GM18858 (cell line): ENCODE measurements around the gene NAALADL2.

Source experiments
- ATAC-seq: cut with Tn5 transposase; IDR thresholded peaks from one replicate; pipeline ENCODE4 v1.9.1; 2021; ENCODE audit not compliant: unreplicated experiment

NAALADL2 gene

DNA sequence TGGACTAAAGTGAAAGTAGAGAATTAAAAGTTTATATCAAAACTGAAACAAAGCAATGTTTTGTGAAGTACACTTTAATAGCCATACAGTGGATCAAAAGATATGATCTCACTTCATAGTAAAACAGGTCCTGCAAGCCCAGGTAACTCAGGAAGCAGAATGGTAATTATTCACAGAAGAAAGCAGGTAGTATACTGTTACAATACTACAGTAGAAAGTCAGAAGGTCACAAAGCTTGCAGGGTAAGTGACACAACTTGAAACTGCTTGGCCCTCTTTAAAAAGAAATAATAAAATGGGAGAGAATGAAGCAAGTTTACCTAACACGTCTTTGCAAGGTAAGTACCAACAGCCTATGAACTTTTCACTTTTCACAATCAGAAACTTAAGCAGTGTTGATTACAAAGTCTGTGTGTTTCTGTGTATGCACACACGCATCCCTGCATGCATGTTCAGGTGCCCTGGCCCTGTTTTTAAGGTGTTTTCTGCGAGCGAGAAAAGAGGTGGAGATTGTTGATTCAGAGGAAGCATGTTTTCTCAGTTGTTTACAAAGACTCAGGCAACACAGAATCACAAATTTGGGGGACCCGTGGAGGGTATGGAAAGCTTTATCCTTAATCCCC is at the start of gene NAALADL2:
Gene NAALADL2 (plus strand): TSS at position 221 of the 622 bp plus-strand sequence.
- no peak for ATAC-seq

DNA sequence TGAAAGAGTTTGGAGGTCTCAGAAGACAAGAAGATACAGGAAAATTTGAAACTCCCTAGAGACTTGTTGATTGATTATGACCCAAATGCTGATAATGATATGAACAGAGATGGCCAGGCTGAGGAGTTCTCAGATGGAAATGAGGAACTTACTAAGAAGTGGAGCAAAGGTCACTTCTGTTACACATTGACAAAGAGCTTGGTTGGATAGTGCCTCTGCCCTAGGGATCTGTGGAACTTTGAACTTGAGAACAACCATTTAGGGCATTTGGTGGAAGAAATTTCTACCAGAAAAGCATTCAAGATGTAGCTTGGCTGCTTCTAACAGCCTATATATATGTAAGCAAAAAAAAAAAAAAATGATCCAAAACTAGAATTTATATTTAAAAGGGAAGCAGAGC is 48.9 kb upstream of the NAALADL2 start:
- no peak for ATAC-seq

DNA sequence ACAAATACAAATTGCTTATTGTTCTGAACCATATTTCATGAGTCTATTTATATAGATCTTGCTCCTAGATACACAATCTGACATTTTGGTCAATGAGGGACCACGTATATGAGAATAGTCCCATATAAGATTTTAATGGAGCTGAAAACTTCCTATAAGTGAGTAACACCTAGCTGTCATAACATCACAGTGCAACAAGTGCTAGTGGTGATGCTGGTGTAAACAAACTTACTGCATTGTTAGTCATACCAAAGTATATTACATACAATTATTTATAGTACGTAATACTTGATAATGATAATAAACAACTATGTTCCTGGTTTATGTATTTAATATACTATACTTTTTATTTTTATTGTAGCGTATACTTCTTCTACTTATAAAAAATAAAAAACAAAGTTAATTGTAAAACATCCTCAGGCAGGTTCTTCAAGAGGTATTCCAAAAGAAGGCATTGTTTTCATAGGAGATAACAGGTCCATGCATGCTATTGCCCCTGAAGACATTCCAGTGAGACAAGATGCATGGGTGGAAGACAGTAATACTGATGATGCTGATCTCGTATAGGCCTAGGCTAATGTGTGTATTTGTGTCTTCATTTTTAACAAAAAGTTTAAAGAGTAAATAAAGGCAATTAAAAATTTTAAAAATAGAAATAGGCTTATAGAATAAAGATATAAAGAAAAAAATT is 46.8 kb upstream of the NAALADL2 start:
- no peak for ATAC-seq

GRCh38 chr3:174815750-174816149 is 43.4 kb upstream of the NAALADL2 start:
- ATAC-seq = no peak

DNA sequence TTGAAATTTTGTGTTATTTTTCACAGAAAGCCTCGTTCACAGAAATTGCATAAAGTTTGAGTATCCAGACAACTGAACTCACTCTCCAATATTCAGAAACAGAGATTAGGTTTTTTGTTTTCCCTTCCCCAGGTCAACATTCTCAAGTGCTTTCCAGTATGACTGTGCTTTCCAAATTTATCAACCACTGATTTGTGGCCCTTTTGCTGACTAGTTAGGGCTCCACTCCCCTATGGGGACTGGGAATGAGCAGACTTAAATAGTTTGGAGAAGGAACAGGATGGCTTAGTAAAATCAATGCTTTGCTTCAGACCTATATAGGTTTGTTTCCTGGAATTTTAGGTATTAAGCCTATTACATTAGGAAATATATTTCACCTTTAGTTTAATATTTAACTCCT is 38.2 kb upstream of the NAALADL2 start:
- no peak for ATAC-seq

GRCh38 chr3:174821477-174821876 is 37.7 kb upstream of the NAALADL2 start:
- no peak for ATAC-seq

GRCh38 chr3:174822320-174822719 is 36.8 kb upstream of the NAALADL2 start:
- no peak for ATAC-seq

DNA sequence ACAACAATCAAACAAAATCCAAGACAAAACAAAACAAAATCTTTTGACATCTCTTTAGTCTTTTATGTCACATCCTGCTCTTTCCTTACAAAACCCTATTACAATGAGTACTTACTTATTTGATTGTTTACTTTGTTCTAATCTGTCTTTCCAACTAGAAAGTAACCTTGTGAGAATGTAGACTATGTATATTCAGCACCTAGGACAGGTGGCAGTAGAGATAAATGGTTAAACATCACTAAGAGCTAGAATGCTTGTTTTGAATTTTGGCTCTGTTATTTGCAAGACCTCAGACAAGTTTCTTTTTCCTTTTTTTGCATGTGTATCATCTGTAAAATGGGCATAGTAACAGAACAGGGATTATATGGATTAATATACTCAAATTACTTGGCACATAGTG is 33.1 kb upstream of the NAALADL2 start:
- ATAC-seq = no peak

DNA sequence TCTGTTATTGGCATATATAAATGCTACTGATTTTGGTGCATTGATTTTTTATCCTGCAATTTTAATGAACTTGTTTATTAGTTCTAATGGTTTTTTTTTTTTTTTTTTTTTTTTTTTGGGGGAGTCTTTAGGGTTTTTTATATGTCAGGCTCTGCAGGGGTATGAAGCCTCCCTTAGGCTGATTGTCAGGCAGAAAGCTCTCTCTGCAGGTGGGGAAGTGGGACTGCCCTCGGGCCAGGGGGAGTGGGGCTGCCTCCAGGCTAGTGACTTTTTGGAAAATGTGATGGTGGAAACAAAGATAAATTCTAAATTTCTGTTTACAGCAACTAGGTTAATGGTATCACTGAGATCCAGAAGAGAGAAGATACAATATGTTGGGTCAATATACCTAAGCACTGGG is 14.4 kb upstream of the NAALADL2 start:
- ATAC-seq = no peak

- no peak for ATAC-seq
These were observed 13.1 kb upstream of the NAALADL2 start for GRCh38 chr3:174846055-174846454.

- ATAC-seq = no peak
These were observed 4.1 kb upstream of the NAALADL2 start for GRCh38 chr3:174854987-174855386.

GRCh38 chr3:174857301-174857700 is 1.8 kb upstream of the NAALADL2 start:
- no peak for ATAC-seq

- no peak for ATAC-seq
These were observed 781 bp upstream of the NAALADL2 start for GRCh38 chr3:174858353-174858752.

DNA sequence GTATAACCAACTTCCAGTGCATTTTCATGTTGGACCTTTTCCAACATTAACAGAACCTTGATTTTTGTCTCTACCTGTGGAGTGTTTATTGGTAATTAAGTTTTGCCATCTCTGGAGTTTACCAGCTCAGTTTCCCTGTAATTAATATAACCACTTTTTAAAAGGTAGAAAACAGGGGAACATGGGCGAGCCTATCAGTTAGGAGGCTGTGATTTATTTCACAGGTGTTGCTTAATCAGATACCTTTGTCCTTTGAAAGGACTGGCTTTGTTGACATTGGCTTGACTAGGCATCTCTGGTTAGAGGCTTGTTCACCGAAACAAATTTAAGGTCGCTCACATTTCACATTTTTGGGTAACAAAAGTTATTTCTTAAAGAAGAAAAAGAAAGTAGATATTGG is 622 bp downstream of the NAALADL2 start:
- ATAC-seq = no peak

DNA sequence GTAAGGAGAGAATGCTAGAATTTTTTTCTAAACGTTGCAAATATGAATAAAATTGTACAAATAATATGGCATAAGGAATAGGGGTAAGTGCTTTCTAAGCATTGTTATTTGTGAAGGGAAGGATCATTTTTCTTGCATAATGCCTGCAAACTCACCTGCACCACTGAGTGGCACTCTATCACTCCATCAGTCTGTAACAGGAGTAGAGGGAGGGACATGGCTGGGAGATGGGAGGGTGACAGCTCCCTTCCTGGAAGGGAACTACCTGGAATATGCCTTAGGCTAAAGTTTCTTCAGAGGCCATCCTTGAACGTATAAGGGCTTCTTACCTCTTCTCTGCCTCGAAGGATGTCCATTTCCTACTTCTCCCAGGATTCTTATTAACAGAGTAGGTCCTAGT is 3.0 kb downstream of the NAALADL2 start:
- ATAC-seq = no peak

DNA sequence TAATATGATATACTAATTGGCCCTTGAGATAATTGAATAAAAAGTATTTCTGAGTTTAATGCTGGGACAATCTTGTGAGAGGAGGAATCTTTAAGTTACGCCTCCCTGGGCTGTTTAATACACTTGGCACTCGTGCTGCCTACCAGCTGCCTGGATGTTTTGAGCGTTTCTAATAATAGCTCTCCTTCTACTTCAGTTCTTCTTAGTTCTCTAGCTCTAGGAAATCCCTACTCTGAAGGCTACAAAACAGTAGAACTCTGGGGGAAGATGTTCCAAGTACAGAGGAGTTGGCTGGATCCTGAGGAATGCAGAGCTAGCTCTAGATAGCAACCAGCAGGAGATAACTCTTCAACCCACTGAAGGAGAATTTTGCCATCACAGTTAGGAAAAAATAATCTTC is 3.5 kb downstream of the NAALADL2 start:
- no peak for ATAC-seq

- ATAC-seq = no peak
These were observed 4.4 kb downstream of the NAALADL2 start for GRCh38 chr3:174863488-174863887.

DNA sequence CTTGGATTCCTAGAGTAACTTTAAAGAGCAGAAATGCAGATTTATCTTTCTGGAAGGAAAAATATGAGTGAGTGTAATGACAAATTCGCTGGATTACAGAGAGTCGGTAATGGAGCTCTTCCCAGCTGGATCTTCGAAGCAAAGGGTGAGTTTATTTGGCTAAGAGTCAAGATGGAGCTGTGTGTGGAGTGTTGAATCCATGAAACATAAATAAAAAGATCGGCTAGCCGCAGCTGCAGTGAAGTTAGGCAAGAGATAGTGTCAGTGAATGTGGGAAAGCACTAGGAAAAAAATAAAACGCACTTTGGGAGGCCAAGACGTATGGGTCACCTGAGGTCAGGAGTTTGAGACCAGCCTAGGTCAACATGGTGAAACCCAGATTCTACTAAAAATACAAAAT is 10.3 kb downstream of the NAALADL2 start:
- ATAC-seq = no peak

DNA sequence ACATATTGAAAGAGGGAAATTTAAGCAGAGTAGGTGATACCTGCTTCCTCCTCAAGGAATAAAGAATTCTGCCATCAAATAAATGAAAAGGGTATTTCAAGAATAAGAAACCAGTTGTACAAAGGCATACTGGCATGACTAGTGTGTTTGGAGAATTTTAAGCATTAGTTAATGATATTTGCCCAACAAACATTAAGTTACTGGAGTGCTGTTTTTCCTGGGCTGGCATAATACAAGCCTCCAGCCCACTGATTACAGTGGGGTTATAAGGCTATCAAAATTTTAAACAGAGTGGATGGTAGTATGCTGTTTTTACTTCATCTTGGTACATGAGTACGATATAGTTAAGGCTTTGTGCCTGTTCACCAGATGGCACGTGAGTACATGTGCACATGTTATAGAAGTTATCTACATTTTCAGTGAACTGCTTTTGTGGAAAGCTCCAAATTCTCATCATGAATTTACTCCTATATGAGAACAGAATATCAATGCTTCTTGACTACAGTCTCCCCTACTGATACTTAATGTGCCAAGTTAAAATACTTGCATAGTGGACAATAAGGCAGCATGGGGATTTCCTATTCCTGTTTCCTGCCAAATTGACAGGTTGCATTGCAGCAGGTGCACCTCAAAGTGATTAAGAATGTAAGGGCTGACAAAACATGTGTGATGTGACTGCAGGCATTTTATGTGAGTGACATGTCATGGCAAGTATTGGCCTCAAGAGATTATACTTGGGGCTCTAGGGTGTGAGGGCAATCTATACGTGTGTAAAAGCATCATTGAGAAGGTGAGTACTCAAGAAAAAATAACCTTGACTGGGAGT is 14.9 kb downstream of the NAALADL2 start:
- no peak for ATAC-seq

- no peak for ATAC-seq
These were observed 23.7 kb downstream of the NAALADL2 start for GRCh38 chr3:174882789-174883188.

DNA sequence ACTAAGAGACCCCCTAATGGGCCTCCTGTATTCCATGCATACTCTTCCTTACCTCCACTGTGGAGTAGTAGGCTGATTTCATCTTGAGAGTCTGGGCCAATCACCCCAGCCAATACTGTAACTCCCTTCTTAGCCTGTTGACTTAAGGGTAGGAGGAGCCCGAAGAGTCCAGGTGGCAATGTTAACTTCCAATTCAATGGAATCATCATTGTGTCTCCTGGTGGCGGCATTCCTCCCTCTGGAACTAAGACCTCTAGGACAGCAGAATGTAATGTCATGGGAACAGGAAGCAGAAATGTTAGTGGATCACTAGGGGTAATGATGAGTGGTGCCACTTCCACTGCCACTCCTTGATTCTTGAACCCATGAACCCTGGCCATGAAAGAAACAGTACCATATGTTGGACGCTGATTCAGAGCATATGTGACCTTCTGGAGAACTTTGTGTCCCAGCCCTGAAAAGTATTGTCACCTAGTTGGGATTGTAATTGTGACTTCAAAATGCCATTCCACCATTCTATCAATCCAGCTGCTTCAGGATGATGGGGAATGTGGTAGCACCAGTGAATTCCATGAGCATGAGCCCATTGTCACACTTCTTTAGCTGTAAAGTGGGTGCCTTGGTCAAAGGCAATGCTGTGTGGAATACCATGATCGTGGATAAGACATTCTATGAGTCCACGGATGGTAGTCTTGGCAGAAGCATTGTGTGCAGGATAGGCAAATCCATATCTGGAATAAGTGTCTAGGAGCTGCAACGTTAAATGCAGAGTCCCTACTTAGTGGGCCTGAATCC is 24.9 kb downstream of the NAALADL2 start:
- ATAC-seq = no peak
